NCI-H2196 treated with DMSO at 0.1 percent for 48 hours (cell line): ENCODE data around the gene RPRD1B.
"Not testable (repeated sequence)": the region's sequence is repeated elsewhere in the genome, so short reads cannot be mapped to it uniquely, and the experiment has no call there.

Experiments
- DNase-seq: peaks from one replicate; lab custom pipeline; 2025; ENCODE audit not compliant: unreplicated experiment; lab: John Stamatoyannopoulos, UW

The RPRD1B gene

DNA sequence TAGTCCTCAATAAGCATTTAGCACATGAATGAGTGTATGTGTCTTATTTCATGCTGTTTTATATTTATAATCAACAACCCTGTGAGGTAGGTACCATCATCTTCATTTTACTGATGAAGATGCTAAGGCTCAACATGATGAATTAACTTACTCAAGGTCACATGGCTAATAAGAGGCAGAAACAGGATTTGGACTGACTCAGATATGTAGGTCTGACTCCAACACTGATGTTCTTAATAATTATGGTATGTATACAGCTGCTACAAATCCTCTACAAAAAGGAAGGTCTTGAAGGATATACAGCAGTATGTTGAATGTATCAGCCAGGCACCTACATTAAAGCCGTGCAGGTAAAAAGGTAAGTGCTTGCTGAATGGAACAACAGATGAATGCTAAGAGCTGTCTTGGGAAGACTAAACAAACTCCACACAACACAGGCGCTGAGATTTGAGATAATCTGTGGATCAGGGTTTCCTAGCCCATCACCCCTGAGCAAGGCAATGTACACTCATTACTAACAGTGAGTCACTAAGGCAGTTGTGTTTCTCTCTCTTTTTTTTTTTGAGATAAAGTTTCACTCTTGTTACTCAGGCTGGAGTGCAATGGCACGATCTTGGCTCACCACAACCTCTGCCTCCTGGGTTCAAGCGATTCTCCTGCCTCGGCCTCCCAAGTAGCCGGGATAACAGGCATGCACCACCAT is 32.2 kb upstream of the RPRD1B start:
- no peak for DNase-seq

DNA sequence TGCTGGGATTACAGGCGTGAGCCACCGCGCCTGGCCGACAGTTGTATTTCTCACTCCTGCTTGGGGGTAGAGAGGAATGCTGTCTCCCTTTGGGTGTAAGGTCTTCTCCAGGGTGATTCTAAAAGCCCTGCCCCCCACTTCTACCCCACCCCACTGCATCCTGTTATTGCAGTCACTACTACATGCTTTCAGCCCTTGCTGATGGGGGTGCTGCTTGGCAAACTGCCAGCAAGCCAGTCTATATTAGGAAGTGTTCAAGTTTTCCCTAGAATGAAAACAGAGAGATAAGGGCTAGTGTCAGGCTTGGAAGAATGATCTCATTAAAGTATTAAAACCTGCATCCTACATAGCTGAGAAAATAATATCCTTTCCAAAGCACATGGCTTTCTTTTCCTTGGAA is 31.6 kb upstream of the RPRD1B start:
- DNase-seq, result no peak

DNA sequence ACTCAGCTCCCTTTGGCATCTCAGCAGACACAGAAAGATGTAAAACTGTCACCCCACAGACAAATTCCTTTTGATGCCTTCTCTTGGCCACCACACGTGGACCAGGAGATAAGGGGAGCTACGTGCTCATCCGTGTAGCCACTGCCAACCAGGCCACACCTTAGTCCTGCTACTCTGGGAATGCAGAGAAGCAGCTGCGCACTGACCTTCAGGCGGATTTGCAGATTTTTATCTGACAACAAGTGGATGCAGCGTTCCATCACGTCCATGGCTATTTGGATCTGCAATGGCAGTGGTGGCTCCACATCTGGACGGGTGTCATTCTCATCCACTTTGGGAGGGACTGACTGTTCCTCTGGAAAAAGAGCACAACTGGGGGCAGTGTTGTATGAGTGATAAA is 31.1 kb upstream of the RPRD1B start:
- DNase-seq, result no peak

DNA sequence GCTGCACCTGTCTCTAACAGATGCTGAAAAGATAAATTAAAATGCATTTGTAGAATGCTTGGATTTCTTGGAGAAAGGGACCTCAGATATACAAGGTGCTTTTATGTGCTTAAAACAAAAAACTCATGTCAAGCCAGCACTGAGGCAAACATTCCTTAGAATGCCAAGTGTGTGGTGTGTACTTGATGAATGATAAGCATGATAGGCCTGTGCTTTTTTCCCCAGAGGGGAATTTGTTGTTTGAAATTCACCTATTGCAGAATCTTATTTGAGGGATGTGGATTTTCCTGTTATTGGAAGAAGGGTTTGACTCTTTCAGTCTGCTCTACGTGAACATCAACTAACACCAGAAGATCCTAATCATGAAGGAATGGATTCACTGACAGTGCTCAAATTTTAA is 29.1 kb upstream of the RPRD1B start:
- no peak for DNase-seq

DNA sequence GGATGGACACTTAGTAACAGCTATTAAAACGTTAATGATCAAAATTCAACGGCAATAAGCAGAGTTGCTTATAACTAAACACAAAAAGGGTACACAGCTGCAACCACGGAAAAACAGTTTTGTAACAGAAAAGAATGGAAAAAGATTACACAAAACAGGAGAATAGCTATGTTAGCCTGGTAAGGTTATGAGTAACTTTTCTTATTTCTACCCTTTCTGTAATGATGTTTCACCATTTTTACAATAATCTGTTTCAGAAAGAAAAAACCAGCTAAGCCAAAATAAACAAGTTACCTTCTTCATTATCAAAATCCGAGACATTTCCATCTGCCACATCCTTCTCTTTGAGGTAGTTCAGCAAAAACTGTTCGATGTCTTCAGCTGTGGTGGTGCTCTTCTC is 27.6 kb upstream of the RPRD1B start:
- no peak for DNase-seq

DNA sequence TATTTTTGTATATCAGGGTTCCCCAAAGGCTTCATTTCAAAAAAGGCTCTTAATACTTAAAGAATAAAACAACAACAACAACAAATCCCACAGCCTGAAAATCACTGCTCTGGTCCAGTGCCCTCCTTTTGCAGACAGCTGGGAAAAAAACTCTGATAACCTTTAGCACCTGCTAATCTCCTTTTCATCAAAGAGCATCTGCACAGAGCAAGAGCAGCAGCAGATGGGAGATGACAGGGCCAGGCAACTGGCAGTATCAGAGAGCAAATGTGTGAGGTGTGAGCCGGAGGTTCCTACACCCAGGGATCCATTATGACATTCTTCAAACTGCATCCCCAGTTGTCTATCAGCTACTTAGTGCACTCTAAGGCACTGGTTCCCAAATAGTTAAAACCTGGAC is 26.0 kb upstream of the RPRD1B start:
- DNase-seq, result no peak

DNA sequence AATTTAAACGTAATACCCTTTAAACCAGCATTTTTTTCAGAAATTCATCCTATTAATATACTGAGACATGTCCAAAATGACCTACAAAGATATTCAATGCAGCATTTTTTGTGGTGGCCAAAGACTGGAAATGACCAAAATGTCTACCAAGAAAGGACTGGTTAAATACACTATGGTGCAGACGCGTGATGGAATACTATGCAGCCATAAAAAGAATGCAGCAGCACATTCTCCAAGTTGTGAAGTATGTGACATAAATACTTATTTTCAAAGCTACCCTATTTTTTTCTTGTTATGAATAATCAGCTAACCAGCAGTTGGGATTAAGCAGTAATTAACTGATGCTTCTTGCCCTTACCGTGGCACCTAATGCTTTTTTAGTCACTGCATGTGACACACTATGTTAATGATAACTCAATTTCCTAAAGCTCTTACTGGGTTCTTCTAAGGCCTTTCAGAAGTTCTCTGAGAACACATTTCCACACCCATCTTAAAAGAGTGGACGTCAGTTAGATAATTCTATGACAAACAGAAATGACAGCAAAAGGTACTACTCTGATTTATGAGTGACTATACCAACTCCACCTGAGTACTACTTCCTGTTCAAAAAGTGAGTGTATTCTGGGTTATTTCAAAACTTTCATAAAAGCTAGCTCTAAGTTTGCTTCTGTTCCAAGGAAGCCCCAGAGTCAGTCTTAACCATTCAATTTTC is 25.2 kb upstream of the RPRD1B start:
- DNase-seq, result no peak

DNA sequence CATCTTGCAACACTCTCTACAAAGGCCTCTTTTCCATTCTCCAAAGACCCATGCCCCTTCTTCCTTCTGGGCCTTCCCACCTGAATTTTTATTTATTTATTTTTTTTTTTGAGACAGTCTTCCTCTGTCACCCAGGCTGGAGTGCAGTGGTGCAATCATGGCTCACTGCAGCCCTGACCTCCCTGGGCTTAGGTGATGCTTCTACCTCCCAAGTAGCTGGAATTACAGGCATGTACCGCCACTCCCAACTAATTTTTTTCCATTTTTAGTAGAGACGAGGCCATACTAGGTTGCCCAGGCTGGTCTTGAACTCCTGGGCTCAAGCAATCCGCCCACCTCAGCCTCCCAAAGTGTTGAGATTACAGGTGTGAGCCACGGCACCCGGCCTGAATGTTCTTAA is 24.1 kb upstream of the RPRD1B start:
- not testable (repeated sequence) for DNase-seq

DNA sequence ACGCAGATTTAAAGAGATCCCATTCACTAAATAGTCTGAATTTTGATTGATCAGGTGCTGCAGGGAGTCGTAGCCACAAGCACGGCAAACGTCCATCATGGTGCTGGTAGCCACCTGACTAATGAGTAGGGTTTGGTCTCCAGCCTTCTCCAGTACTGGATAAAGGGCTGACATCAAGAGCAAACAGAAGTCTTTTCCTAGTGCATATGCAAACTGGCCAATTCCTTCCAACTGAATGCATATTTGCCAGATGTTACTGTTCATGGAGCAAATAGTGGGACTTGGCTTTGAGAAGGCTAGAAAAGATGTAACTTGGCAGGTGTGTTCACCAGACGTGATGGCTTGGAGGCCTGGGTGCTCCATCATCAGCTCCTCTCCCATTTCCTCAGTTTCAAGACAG is 21.9 kb upstream of the RPRD1B start:
- DNase-seq, result no peak

DNA sequence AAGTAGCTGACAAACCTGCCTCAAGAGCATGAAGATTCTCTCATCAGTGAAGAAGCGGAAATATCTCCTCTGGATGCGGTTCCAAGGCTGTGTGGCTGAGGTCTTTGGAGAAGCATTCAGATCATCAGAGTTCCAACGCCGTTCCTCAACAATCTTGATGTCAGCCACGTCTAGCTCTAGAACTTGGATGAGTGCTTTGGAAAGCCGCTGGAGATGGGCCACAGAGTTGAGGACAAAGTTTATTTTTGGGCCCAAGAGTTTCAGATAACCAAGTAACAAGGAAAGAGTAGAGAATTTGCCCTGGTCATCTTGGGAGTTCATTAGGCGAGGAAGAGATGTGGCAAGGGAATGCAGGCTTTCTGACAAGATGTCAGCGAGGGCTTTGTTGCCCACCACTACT is 21.2 kb upstream of the RPRD1B start:
- no peak for DNase-seq

DNA sequence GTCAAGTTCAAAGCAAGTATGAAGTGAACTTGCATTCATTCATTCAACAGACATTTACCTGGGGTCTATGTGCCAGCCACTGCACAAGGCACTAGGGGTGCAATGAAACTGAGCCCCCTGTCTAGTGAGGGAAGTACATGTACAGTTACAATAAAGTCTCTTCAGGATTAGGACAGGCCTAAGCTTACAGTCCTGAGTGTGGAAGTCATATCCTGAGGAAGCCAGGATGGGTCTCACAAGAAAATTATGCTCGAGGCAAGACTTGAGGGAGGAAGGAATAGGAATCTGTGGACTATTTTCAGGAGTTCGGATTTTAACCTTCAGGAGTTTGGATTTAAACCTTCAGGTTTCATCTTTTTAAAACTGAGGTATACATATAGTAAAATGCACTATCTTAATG is 19.7 kb upstream of the RPRD1B start:
- DNase-seq, result no peak

DNA sequence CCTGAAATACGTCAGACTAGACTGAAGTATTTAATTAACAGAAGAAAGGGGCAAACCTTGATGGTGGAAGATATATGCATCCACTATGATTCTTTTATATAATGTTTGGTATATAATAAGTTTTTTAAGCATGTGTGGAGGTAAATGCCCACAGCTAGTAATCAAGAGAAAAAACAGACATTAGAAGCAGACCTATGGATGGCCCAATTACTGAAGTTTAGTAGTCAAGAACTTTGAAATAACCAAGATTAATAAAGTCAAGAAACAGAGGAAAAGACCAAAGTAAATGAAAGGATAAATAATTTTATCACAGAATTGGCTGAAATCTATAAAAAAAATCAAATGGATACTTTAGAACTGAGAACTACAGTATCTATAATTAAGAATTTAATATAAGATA is 15.6 kb upstream of the RPRD1B start:
- no peak for DNase-seq

DNA sequence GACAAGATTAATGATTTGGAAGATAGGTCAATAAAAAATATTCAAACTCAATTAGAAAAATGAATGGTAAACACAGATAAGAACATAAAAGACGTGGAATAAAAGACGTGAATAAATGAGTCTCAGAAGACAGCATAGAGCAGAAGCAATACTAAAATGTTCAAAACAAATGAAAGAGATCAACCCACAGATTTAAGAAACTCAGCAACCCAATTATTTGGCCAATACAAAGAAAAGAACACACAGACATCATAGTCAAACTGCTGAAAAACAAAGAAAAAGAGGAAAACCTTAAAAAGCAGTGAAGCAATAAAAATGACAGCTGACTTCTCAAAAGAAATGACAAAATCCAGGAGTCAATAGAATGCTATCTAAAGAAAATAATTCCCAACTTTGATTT is 15.2 kb upstream of the RPRD1B start:
- no peak for DNase-seq

DNA sequence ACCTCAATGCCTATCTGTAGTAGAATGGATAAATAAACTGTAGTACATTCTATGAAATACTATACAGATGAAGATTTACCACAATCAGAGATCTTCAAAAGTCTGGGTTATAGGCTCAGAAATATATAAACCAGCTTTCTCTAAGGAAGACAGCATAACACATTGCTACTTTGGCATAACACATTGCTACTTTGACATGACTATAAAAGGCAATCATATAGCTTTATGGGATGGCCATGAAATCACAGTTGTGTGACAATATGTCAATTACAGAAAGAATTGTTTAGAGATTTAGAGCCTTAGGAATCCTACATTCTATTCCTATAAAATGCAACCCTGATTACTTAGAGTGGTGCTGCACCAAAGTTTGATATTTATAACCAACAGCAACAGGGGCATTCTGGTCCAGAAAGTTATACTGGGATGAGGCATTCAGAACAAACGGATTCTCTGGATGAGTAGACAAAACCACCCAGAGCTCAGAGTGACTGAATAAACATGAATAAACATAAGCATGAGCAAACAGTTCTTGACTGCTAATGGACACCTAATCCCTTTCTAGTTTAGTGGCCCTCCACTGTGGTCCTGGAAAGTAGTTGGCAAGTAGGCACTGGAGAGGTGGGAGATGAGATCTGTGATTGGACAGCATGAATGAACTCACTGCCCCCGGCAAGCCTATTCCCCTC is 12.3 kb upstream of the RPRD1B start:
- peak; percentile 25 for DNase-seq

DNA sequence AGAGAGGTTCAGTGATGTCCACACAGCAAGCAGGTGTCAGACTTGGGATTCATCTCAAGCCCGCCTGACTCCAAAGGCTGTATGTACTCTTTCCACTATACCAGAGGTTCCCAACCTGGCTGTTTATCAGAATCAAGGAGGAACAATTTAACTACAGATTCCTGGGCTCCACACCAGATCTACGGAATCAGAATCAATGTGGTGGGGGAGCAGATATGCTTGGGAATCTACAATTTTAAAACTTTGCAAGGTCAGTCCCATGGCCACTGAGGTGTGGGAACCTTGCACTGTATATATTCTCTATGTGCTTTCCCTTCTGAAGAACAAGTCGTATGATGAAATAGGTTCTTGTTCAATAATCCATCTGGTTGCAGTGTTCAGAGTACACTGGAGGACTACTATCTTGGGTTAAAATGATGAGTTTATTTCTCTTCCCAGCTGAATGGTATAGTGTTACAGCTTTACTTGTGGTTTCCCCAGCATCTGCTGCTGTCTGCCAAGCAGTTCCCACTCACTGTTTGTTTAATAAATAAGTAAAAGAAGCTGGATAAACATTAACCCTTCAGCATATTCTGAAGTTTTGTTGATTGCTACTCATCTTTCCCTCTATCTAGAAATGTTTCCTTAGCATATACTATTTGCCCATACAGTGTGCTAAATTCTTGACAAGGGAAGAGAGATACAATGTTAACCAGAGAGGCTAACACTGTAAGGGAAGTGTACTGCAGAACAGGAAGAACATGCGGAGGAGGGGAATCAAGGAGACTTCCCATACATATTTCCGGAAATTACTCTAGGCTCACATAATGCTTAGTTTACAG is 10.2 kb upstream of the RPRD1B start:
- peak; percentile 41 for DNase-seq

DNA sequence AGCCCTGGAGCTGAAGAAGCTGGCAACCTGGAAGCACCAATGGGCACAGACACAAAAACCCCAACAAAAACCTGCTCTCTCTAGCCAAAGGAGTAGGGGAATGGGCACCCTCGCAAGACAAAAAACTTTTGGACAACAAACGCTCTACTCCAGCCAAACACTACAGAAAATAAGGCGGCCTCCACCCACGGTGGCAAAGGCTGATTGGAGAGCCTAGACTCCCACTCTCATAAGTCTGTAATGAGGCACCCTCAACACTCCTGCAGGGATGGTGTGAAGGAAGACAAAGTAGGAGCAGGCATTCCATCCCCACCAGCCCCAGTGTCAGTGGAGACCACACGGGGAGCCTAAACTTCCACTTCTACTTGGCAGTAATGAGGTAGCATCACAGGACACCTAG is 9.1 kb upstream of the RPRD1B start:
- no peak for DNase-seq

DNA sequence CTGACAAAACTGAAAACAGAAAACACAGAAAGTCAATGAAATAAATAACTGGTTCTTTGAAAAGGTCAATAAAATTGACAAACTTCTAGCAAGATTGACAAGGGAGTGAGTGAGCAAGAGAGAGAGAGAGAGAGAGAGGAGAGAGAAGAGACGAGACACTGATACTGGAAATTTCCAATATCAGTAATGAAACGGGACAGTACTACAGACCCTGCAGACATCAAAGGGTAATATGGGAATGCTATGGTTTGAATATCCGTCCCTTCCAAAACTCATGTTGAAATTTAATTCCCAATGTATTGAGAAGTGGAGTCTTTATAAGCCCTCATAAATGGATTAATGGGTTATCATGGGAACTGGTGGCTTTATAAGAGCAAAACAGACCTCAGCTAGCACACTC is 4.1 kb upstream of the RPRD1B start:
- no peak for DNase-seq

DNA sequence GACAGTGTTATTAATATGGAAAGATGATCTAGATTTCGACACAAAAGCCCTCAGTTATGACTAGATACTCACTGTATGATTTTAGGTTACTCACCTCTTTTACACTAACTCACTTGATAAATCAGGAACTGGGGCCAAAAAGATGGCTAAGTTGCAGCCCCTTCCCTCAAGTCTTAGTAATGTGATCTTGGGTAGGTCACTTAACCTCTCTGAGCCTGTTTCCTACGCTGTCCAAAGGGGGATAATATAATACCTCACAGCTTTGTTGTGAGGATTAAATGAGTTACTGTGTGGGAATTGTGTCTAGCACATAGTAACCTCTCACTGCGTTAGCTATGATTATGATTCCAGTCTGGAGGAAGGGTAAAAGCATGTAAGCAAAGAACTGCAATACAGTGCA is 1.6 kb upstream of the RPRD1B start:
- DNase-seq, result no peak

DNA sequence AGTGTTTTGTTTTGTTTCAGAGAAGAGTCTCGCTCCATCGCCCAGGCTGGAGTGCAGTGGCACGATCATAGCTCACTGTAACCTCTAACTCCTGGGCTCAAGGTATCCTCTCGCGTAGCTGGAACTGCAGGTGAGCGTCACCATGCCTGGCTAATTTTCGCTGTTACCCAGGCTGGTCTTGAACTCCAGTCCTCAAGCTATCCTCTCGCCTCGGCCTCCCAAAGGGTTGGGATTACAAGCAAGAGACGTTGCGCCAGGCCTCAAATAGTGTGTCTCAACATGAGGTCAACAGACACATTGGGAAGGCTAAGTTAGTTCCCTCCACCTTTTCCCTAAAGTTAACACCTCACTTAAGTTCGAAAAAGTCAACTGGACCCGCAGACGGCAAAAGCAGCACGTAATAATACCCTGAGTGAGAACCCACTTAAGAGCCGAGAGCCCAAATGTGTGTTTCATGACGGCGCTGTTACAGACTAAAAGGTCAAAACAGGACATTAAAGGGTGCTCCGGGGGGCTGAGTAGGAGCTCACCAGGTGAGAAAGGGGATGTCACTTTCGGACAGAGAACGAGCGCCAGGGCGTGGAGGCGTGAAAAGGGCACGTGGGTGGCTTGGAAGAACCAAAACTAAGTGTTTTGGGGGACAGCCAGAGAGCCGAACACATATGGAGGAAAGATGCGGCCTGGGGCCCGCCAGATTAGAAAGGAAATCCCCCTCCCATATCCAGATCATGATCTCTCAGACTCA is 789 bp upstream of the RPRD1B start:
- DNase-seq, result peak; percentile 52

DNA sequence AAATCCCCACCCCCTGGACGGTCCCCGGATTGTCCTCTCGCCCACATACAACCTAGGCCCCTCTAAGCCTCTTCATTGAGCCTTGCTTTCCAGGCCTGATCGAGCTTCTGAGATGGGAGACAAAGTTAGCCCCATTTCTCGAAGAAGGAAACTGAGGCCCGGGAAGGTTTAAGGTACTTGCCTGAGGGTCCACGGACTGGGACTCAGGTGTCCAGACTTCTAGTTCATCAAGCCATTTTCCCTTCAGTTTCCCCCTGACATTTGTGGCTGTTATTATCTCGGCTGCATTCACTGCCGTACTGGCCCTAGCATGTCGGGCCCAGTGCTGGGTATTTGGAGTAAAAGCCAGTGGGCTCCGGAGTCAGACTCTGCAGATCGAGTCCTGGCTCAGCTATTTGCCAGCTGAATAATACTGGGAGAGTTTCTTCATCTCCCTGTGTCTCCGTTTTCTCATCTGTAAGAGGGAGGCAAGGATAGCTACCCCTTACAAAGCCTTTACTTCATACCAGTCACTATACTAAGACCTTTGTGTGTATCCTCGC is 633 bp downstream of the RPRD1B start:
- no peak for DNase-seq

DNA sequence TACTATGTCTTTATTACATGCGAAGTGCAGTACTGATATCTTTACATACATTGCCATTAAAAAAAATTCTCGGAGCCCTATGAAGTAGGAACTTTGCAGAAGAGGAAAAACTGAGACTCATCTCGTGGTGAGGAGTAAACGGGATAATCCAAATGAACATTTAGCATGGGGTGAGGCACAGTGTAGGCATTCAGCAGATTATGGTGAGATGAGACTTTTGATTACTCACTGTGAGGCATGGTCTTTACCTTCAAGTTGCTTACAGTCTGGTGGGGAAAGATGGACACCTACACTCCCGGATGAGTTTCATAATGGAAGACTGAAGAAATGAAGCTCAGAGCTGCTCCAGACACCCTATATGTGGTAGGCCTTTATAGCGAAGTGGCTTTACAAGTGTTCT is 1.4 kb downstream of the RPRD1B start:
- DNase-seq, result no peak
